Uterus (tissue), 2 donors: ENCODE data around the gene TMEM54.

ENCODE experiments used
- CTCF ChIP-seq, 4 experiments: fragments of 200-600 bp in 2 of 4; fragments of 450-650 bp in 2 of 4; sonication (generic) in 2 of 4; IDR thresholded peaks; one replicate each; pipeline ENCODE4 v1.5.1; 2016 to 2019; ENCODE audit warnings: antibody characterized with exemption in 4 of 4, mild to moderate bottlenecking in 2 of 4, moderate library complexity in 1 of 4
- POLR2A ChIP-seq, 2 donors: fragments of 450-650 bp; IDR thresholded peaks; one replicate each; pipeline ENCODE4 v1.6.1; 2016; ENCODE audit warnings: antibody characterized with exemption in 2 of 2, mild to moderate bottlenecking in 1 of 2, moderate library complexity in 1 of 2

- no peak for TF ChIP-seq CTCF (IDR thresholded peaks at IDR 0.05)
- TF ChIP-seq POLR2A (IDR thresholded peaks at IDR 0.05): no peak
Measured at GRCh38 chr1:32895325-32896215, 5.6 kb downstream of the TMEM54 start.
